Left lung (tissue), 10 donors: Measurements from ENCODE around the gene RPS10. TPM values are rescaled to one million over a fixed set of nuclear protein-coding genes. Genes with fewer than 3 reads are reported as not detected.

Experiments
- ATAC-seq: fragments of 200-7000 bp; cut with Tn5 transposase; one replicate; pipeline ENCODE4 v1.9.1; 2020; ENCODE audit warnings: moderate library complexity
- DNase-seq, 4 donors: peaks; one replicate each; pipeline ENCODE4 v3.0.0-alpha.2; 2013 to 2020
- H3K27ac ChIP-seq, 2 donors: fragments of 200-600 bp; sonication (generic) in 1 of 2; one replicate each; pipeline versions ENCODE4 v1.5.0 to v1.8.0; 2020 to 2021
- H3K27me3 ChIP-seq, 2 donors: fragments of 200-600 bp; sonication (generic) in 1 of 2; one replicate each; pipeline versions ENCODE4 v1.5.0 to v1.8.0; 2020 to 2021
- H3K36me3 ChIP-seq, 2 donors: fragments of 200-600 bp; sonication (generic) in 1 of 2; one replicate each; pipeline versions ENCODE4 v1.5.0 to v1.8.0; 2020 to 2021
- H3K4me1 ChIP-seq, 2 donors: fragments of 200-600 bp; one replicate each; pipeline ENCODE4 v1.8.0; 2021
- H3K4me3 ChIP-seq, 2 donors: fragments of 200-600 bp; sonication (generic) in 1 of 2; one replicate each; pipeline versions ENCODE4 v1.5.0 to v1.8.0; 2020 to 2021; ENCODE audit warnings: mild to moderate bottlenecking in 1 of 2
- H3K9me3 ChIP-seq, 2 donors: fragments of 200-600 bp; sonication (generic) in 1 of 2; one replicate each; pipeline versions ENCODE4 v1.5.0 to v1.8.0; 2020 to 2021
- CTCF ChIP-seq, 2 donors: fragments of 200-600 bp; sonication (generic) in 1 of 2; IDR thresholded peaks; one replicate each; pipeline versions ENCODE4 v1.5.0 to v1.8.0; 2021; ENCODE audit warnings: antibody characterized with exemption in 2 of 2
- intact Hi-C, 2 donors: fragments of 100-400 bp; cut with DNase I; formaldehyde crosslinking; loops; one replicate each; pipeline versions ENCODE4 v1.11.2 to v1.14.2; 2022
- polyA plus RNA-seq, 6 donors: library from polyadenylated mRNA; unstranded; fragments of 120-200 nt; gene quantifications; one replicate each; pipeline ENCODE4 v1.2.1, GENCODE V29; 2013; ENCODE audit not compliant: insufficient read length in 6 of 6
- total RNA-seq, 2 donors: library from RNA; stranded (reverse); fragmentation: NEBNext Ultra II Directional; extraction: Animal tissue kit (Norgen Biotek cat#: 25700); gene quantifications; one replicate each; pipeline ENCODE4 v1.2.1, GENCODE V29; 2021
- donor health status: DM: no; HTN: yes; CAD: no.
- donor health status: DM: no; HTN: no; CAD: no.

The RPS10 gene
- total and polyA plus RNA-seq, 8 donors, result 1,031 to 1,686 (median 1,594) TPM

GRCh38 chr6:34441526-34441925 is 15.7 kb upstream of the RPS10 start:
- no peaks in the 10 kb centered on the region for H3K27me3 ChIP-seq
- DNase-seq (no peak), ATAC-seq (no peak)
- intact Hi-C loops, result no loop called here
- TF ChIP-seq CTCF (IDR thresholded peaks at IDR 0.05), result no peak
- no peaks in the 10 kb centered on the region for H3K4me1 ChIP-seq
- H3K4me3 ChIP-seq, result no peak overlapping the region
- H3K36me3 ChIP-seq, result no peaks in the 10 kb centered on the region
- no peaks in the 10 kb centered on the region for H3K9me3 ChIP-seq
- H3K27ac ChIP-seq, result no peak overlapping the region

- Histone ChIP-seq H3K4me3 (no peak overlapping the region), H3K27me3 (no peaks in the 10 kb centered on the region), H3K9me3 (no peaks in the 10 kb centered on the region), H3K36me3 (no peaks in the 10 kb centered on the region), H3K27ac (no peak overlapping the region), H3K4me1 (no peaks in the 10 kb centered on the region)
- no peak for TF ChIP-seq CTCF (IDR thresholded peaks at IDR 0.05)
- no peak for DNase-seq
- ATAC-seq, result no peak
- intact Hi-C loops, result no loop called here
These were observed 13.6 kb upstream of the RPS10 start for GRCh38 chr6:34439442-34439841.

- no peak for TF ChIP-seq CTCF (IDR thresholded peaks at IDR 0.05)
- DNase-seq, result no peak
- Histone ChIP-seq H3K36me3 (no peaks in the 10 kb centered on the region), H3K27ac (no peak overlapping the region), H3K27me3 (no peaks in the 10 kb centered on the region), H3K4me1 (no peaks in the 10 kb centered on the region), H3K9me3 (no peaks in the 10 kb centered on the region), H3K4me3 (no peak overlapping the region)
- intact Hi-C loops, result no loop called here
- ATAC-seq, result no peak
These were observed 12.8 kb upstream of the RPS10 start for GRCh38 chr6:34438705-34439104.

GRCh38 chr6:34437644-34437970 is 11.7 kb upstream of the RPS10 start:
- no peak overlapping the region for H3K4me3 ChIP-seq
- H3K4me1 ChIP-seq, result no peaks in the 10 kb centered on the region
- DNase-seq, result no peak
- H3K27ac ChIP-seq, result no peak overlapping the region
- no peak for ATAC-seq
- no peak for TF ChIP-seq CTCF (IDR thresholded peaks at IDR 0.05)
- no peaks in the 10 kb centered on the region for H3K27me3 ChIP-seq
- no peaks in the 10 kb centered on the region for H3K9me3 ChIP-seq
- intact Hi-C loops, result no loop called here
- H3K36me3 ChIP-seq, result no peaks in the 10 kb centered on the region

- H3K4me1 ChIP-seq, result no peaks in the 10 kb centered on the region
- intact Hi-C loops, result no loop called here
- H3K36me3 ChIP-seq, result no peaks in the 10 kb centered on the region
- TF ChIP-seq CTCF (IDR thresholded peaks at IDR 0.05), result no peak
- no peaks in the 10 kb centered on the region for H3K9me3 ChIP-seq
- no peak overlapping the region for H3K4me3 ChIP-seq
- H3K27me3 ChIP-seq, result no peaks in the 10 kb centered on the region
- no peak overlapping the region for H3K27ac ChIP-seq
- DNase-seq (no peak), ATAC-seq (no peak)
These were observed 11.2 kb upstream of the RPS10 start for GRCh38 chr6:34436803-34437643.
